GM13976 (cell line): ENCODE measurements around the gene SDK1.

Source experiments
- DNase-seq: peaks from one replicate; pipeline ENCODE4 v3.0.0; 2012; ENCODE audit warnings: low spot score
- CTCF ChIP-seq: IDR thresholded peaks from 2 replicates; pipeline ENCODE4 v1.5.1; 2012; ENCODE audit warnings: borderline replicate concordance, mild to moderate bottlenecking; ENCODE audit not compliant: insufficient read depth; ENCODE audit errors: extremely low read depth, missing control alignments, control extremely low read depth
- in situ Hi-C: fragments of 300-500 bp; cut with MboI; formaldehyde crosslinking; loops from one replicate; pipeline ENCODE4 v1.12.0; 2022; ENCODE audit warnings: low sequenced_read_pairs, mixed read lengths, inconsistent platforms; ENCODE audit not compliant: unreplicated experiment

SDK1 gene

GRCh38 chr7:3968234-3968633 is 667.2 kb downstream of the SDK1 start:
- DNase-seq: no peak
- TF ChIP-seq CTCF: no peak
- in situ Hi-C loops: no loop called here

DNA sequence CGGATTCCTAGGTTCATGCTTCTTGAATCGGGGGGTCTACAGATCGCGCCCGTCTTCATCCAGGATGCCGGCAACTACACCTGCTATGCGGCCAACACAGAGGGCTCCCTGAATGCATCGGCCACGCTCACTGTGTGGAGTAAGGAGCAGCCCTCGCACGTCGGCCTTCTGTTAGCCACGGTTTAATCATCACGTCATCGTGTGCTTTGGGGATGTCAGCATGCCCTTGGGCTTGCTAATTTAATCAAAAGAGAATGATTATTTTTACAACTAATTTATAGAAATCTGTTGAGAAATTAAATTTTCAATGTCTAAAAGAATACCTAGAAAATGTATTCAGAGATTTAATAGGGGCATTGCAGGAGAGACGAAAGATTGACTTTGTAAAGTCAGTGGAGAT is 668.2 kb downstream of the SDK1 start:
- no peak for TF ChIP-seq CTCF
- DNase-seq: no peak
- in situ Hi-C loops: no loop called here

- no peak for DNase-seq
- in situ Hi-C loops: no loop called here
- no peak for TF ChIP-seq CTCF
These were observed 670.3 kb downstream of the SDK1 start for GRCh38 chr7:3971323-3971722.

GRCh38 chr7:3973264-3973663 is 672.2 kb downstream of the SDK1 start:
- no peak for TF ChIP-seq CTCF
- in situ Hi-C loops: no loop called here
- no peak for DNase-seq

GRCh38 chr7:3974329-3974728 is 673.3 kb downstream of the SDK1 start:
- no peak for DNase-seq
- in situ Hi-C loops: no loop called here
- TF ChIP-seq CTCF: no peak

- no peak for DNase-seq
- in situ Hi-C loops: no loop called here
- TF ChIP-seq CTCF: no peak
These were observed 674.3 kb downstream of the SDK1 start for GRCh38 chr7:3975371-3975770.

GRCh38 chr7:3977391-3977790 is 676.3 kb downstream of the SDK1 start:
- no peak for DNase-seq
- in situ Hi-C loops: no loop called here
- TF ChIP-seq CTCF: no peak
